Left ventricle myocardium superior (tissue), 1 donor: ENCODE measurements around the gene TSEN2. TPM values are rescaled to one million over a fixed set of nuclear protein-coding genes. Genes with fewer than 3 reads are reported as not detected.
A peak's percentile ranks its signal among the peaks of the same experiment; 100 is the strongest.
"Not testable (repeated sequence)": the region's sequence is repeated elsewhere in the genome, so short reads cannot be mapped to it uniquely, and the experiment has no call there.

Experiments used
- ATAC-seq: fragments of 200-7000 bp; cut with Tn5 transposase; one replicate; pipeline ENCODE4 v1.9.1; 2020; ENCODE audit warnings: mild to moderate bottlenecking, moderate library complexity
- DNase-seq: peaks from one replicate; pipeline ENCODE4 v3.0.0-alpha.2; 2020
- intact Hi-C: fragments of 100-400 bp; cut with micrococcal nuclease; formaldehyde crosslinking; loops from one replicate; pipeline ENCODE4 v1.11.0; 2022
- total RNA-seq: library from RNA; stranded (reverse); fragmentation: NEBNext Ultra II Directional; extraction: Animal tissue kit (Norgen Biotek cat#: 25700); gene quantifications from one replicate; pipeline ENCODE4 v1.2.1, GENCODE V29; 2021
- donor health status: DM: no; HTN: yes; CAD: no; lungs with severe emphysema.

The TSEN2 gene
- total RNA-seq, 1 donor from 2014 or later, result 23.1 TPM

GRCh38 chr3:12468276-12468675 is 16.0 kb upstream of the TSEN2 start:
- no peak for DNase-seq
- intact Hi-C loops, result no loop called here

DNA sequence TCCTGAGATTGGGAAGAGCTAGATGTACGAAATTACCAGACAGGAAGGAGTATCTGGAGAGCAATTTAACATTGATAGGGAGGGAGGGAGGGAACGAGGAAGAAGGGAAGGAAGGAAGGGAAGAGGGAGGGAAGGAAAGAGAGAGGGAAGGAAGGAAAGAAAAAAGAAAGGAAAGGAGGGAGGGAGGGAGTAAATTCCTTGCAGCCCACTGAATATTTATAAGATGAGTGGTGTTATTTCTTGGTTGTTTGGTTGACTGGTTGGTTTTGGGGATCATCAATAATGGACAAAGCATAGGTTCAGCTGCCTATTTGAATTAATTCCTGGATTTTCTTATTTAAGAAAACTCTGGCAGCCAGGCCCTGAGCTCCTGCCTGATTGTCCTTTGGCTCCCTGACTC is 15.5 kb upstream of the TSEN2 start:
- intact Hi-C loops, result no loop called here
- ATAC-seq (no peak), DNase-seq (no peak)

More at GRCh38 chr3:12468276-12468675, 16.0 kb upstream of the TSEN2 start:
- no peak for ATAC-seq

- ATAC-seq, DNase-seq, intact Hi-C loops: not testable (repeated sequence)
Observed at GRCh38 chr3:12469222-12469621, 15.1 kb upstream of the TSEN2 start.

DNA sequence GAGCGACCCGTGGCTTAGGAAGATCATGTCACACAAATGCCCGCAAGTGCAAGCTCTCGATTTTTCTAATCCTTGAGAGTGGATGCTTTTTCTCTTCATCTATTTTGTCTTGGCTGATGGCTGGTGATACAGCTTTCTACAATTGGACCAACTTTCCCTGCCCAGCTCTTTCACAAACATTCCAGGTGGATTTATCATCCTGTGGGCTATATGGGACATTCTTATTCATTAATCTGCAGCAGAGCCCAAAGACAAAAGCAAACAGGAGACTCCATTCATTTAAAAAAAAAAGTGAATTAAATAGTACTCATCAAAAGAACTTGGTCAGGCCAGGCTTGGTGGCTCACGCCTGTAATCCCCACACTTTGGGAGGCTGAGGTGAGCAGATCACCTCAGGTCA is 14.2 kb upstream of the TSEN2 start:
- no peak for ATAC-seq
- intact Hi-C loops, result no loop called here
- no peak for DNase-seq

DNA sequence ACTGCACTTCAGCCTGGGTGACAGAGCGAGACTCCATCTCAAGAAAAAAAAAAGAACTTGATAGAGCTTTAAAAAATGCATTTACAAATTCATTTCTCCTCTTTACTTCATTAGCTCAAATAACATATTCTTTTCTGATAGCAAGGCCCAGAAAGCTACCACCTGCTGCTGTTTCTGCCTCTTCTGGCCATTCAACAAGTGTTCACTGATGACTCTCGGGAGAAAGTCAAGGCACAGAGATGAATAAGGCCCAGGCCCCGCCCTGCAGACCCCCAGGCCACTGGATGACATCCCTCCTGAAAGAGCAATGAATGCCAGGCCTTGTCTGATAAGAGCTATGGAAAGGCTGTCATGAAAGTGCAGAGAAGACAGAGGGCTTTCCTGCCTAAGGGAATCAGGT is 13.6 kb upstream of the TSEN2 start:
- no peak for DNase-seq
- ATAC-seq, result no peak
- intact Hi-C loops, result no loop called here

DNA sequence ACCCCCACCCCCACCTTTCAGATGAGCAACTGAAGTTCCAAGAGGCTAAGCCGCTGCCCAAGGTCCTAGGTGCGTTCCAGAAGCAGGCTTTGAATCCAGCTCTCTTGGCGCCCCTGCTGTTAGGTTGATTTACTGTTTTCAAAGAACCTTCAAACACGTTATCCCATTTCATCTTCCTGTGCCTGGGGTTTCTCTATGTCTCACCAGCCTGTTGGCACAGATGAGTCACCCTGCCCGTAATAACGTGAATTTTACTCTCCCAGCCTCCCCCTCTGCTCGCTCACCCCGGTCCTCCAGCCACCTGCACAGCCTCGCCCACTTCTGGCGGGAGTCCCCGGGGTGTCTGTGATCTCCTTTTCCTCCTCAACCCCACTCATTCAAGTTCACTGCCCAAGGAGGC is 13.0 kb upstream of the TSEN2 start:
- intact Hi-C loops, result no loop called here
- no peak for DNase-seq
- no peak for ATAC-seq

DNA sequence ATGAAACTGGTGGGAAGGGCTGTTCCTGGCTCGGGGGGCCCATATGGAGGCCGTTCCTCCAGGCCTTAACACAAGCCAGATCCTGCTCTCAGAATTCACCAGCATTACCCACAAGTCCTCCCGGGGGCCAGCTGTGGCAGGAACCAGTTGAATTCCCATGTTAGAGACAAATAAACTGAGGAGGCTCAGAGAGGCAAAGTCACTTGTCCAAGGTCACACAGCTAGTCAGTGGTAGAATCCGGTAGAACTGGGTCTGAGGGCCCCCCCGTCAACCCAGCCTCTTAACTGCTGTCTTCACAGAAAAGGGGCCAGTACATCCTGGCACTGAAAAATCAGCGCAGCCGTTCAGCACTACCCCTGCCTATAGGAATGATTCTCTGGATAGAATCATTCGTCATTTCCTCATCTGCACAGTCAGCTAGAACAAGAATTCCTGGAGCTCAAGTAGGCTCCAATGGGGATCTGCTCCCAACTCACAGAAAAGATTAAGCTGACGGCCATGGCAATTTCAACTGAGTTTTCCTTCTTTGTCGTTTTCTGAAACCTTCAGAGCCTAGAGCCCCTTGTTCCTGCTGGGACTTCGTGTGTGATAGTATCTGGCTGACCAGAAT is 12.2 kb upstream of the TSEN2 start:
- intact Hi-C loops, result no loop called here
- DNase-seq (no peak), ATAC-seq (no peak)

GRCh38 chr3:12472796-12473195 is 11.5 kb upstream of the TSEN2 start:
- ATAC-seq (no peak), DNase-seq (no peak)
- intact Hi-C loops, result no loop called here

DNA sequence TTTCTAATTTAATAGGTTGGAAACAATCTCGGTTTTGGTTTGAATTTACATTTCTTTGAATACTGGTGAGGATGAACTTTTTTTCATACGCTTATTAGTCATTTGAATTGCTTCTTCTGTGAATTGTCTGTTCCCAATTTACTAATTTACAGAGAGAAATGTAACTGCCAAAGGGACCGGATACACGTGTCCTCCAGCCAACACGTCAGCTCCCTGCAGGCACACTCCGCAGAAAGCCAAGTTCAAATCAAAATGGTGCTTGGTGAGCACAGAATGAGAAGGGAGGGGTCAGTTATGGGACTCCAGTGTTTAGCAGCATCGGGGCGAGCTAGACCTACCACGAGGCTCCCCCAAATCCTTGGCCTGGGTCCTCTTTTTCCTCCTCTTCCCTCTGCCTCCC is 10.8 kb upstream of the TSEN2 start:
- intact Hi-C loops, result no loop called here
- ATAC-seq, result no peak
- DNase-seq, result no peak

GRCh38 chr3:12476238-12476897 is 7.9 kb upstream of the TSEN2 start:
- DNase-seq, result no peak
- no peak for ATAC-seq
- intact Hi-C loops, result no loop called here

- ATAC-seq, result no peak
- intact Hi-C loops, result no loop called here
Observed at GRCh38 chr3:12477256-12477655, 7.0 kb upstream of the TSEN2 start.

DNA sequence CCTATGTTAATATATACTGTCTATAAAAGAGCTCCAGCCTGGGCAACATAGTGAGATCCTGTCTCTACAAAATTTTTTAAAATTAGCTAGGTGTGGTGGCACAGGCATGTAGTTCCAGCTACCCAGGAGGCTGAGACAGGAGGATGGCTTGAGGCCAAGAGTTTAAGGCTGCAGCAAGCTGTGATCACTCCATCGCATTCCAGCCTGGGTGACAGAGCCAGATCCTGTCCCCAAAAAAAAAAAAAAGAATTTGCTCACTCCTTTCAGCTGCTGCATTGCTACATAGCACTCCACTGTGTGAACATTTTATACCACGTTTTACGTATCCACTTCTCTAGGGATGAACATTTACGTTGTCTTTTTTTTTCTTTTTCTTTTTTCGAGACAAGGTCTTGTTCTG is 6.0 kb upstream of the TSEN2 start:
- DNase-seq, result no peak
- ATAC-seq, result no peak
- intact Hi-C loops, result no loop called here

More at GRCh38 chr3:12477256-12477655, 7.0 kb upstream of the TSEN2 start:
- DNase-seq, result no peak

- ATAC-seq, DNase-seq, intact Hi-C loops: not testable (repeated sequence)
Observed at GRCh38 chr3:12479198-12479597, 5.1 kb upstream of the TSEN2 start.

DNA sequence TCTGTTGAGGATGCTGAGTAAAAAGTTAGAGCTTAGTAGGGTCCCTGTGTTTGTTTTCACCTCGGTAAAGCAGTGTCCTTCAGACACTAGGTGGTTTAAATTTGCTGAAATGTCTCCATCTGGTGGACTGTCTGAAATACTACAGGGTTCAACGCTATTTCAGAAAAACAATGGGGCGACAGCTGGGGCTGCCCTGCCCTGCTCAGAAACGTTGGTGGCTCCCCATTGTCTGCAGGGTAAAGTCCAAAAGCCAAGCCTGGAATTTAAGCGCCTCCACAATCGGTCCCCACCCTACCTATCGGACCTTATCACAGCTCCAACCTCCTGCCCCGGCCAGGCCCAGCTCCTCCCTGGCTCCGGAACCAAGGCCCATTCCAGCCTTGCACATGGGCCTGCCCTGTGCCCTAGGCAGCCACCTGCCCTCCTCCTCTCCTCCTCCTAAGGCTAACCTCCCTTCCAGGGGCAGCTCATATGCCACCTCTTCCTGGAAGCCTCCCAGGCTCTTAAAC is 4.3 kb upstream of the TSEN2 start:
- DNase-seq (peak; percentile 40), ATAC-seq (peak; percentile 34)
- intact Hi-C loops, result loop anchor here (5.0 kb wide), 2 partner anchors 193 to 343 kb away; partner anchors contain the start of gene PPARG

DNA sequence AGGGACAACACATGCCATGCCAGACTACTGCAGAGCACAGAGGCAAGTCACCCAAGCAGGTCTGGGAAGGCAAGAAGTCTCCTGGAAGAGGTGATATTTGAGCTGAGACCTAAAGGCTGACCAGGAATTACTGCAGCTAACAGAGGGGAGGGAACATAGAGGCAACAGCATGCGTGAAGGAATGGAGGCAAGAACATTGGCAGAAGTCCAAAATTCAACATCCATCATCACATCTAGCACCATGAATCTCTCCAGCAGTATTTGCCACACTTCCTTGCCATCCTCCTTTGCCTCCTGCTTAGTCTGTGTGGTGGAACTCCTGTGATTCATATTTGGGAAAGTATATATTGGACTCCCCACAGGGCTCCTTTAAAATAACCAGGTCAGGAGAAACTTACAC is 870 bp upstream of the TSEN2 start:
- intact Hi-C loops, result loop anchor here (5.0 kb wide), 2 partner anchors 196 to 346 kb away; partner anchors contain the start of gene PPARG

DNA sequence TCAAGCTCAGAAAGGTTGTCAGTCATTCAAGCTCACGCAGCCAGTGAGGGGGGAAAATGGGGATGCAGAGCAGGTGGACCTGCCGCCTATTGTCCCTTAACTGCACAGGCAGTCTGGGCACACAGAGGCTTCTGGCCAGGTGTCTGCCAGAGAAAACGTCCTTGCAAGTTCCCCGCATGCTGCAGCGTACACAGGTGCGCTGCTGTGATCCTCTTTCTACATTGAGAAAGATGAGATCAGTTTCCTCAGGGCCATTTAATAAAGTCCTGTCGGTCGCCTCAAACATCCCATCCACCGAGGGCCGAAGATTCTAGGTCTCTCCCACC is 445 bp upstream of the TSEN2 start:
- intact Hi-C loops, result loop anchor here (5.0 kb wide), 2 partner anchors 197 to 347 kb away; partner anchors contain the start of gene PPARG
- DNase-seq (no peak), ATAC-seq (no peak)

More for the DNA sequence above, 870 bp upstream of the TSEN2 start:
- ATAC-seq (no peak), DNase-seq (no peak)

DNA sequence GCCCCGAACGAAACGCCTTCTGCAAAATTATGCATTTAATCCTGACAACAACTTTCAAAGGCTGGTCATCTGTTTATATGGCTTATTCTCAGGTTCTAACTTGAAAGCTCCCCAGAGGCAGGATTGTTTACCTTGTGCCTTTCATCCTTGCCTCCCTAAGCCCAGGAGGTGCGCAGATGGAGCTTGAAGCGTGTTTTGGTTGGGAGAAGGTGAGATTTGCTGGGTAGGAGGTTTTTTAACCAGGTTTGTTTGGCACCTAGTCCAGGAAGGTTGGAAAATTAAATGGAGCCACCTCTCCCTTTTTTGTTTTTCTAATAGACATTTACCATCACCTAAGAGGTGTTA is 675 bp downstream of the TSEN2 start:
- no peak for DNase-seq
- intact Hi-C loops, result loop anchor here (5.0 kb wide), 2 partner anchors 198 to 348 kb away; partner anchors contain the start of gene PPARG

GRCh38 chr3:12486001-12486400 is 1.7 kb downstream of the TSEN2 start:
- no peak for ATAC-seq
- intact Hi-C loops, result no loop called here

More for the DNA sequence above, 675 bp downstream of the TSEN2 start:
- no peak for ATAC-seq

DNA sequence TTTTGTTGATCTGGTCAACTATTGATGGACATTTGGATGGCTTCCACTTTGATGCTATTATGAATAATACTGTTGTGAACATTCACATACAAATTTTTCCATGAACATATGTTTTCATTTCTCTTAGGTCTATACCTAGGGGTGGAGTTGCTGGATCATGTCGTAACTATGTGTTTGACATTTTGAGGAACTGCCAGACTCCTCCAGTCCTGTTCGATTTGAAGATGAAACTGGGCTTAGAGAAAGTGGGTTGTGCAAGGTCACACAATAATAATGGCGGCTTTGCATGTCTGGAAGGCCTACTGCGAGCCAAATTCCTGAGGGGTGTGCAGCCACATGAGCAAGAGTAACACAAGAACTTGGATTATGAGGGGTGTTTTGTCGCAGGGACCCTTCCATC is 2.6 kb downstream of the TSEN2 start:
- no peak for DNase-seq
- intact Hi-C loops, result no loop called here
- no peak for ATAC-seq

More at GRCh38 chr3:12486001-12486400, 1.7 kb downstream of the TSEN2 start:
- DNase-seq, result no peak

DNA sequence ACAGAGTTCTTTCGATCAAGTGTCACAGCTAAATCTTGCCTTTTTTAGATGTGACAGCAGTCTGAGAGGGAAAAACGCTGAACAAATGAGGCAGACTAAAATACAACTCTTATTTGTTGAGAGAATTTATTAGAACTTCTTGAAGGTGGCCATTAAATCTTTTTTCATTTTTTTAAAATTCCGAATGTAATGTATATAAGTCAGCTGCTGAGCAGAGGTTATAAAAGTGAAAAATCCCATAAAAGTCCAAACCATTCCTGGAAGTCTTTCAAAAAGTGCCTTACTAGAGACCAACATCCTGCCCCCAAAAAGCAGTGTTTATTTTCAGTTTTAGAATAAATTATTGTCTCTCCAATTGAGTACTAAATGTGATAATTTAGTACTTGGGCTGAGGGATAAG is 3.1 kb downstream of the TSEN2 start:
- DNase-seq (no peak), ATAC-seq (no peak)
- intact Hi-C loops, result no loop called here

GRCh38 chr3:12487786-12488185 is 3.5 kb downstream of the TSEN2 start:
- DNase-seq (no peak), ATAC-seq (no peak)
- intact Hi-C loops, result no loop called here
